GM12878 (cell line): ENCODE data around the gene MAP3K6. TPM values are rescaled to one million over a fixed set of nuclear protein-coding genes. Genes with fewer than 3 reads are reported as not detected.
A peak's percentile ranks its signal among the peaks of the same experiment; 100 is the strongest.

ENCODE experiments used
- CEBPB ChIP-seq, 2 experiments: fragments of 150-350 bp in 1 of 2; IDR thresholded peaks; 2 replicates each; pipeline ENCODE4 v1.6.1; 2012 to 2014; ENCODE audit warnings: low read depth in 2 of 2, low read length in 2 of 2, borderline replicate concordance in 1 of 2, inconsistent platforms in 1 of 2
- EZH2 ChIP-seq: IDR thresholded peaks from 2 replicates; pipeline ENCODE4 v1.6.1; 2012; ENCODE audit warnings: low read depth, mild to moderate bottlenecking, control low read depth, inconsistent platforms, low read length, borderline replicate concordance; ENCODE audit not compliant: control insufficient read depth
- RELA ChIP-seq: fragments of 450-650 bp; IDR thresholded peaks from 2 replicates; pipeline ENCODE4 v1.8.0; 2014; ENCODE audit warnings: borderline replicate concordance; ENCODE audit not compliant: partially characterized antibody
- ZNF687 ChIP-seq: fragments of 450-650 bp; IDR thresholded peaks from 2 replicates; pipeline ENCODE4 v1.6.1; 2017; ENCODE audit warnings: mild to moderate bottlenecking, moderate library complexity
- polyA plus RNA-seq, 11 experiments: library from polyadenylated mRNA; depleted of rRNA in 4 of 11; unstranded in 6 of 11; stranded (reverse) in 5 of 11; fragments of >200 nt; fragmentation: Nextera tagmentation in 4 of 11; fragmentation: Illumina TruSeq in 1 of 11; extraction: Ambion mirVana in 4 of 11; extraction: Trizol in 1 of 11; gene quantifications; 1 replicate in 1 of 11; 2 replicates in 10 of 11; pipeline versions ENCODE4 v1.2.1 to v1.2.3, GENCODE V29; 2011 to 2016; ENCODE audit warnings: inconsistent platforms in 2 of 11, missing spikeins in 2 of 11, low read depth in 1 of 11
- total RNA-seq, 4 experiments: library from RNA; depleted of rRNA in 3 of 4; stranded (reverse); fragments of >200 nt in 3 of 4; fragmentation: Illumina TruSeq in 1 of 4; extraction: Trizol in 1 of 4; gene quantifications; 2 replicates each; pipeline versions ENCODE4 v1.2.1 to v1.2.3, GENCODE V29; 2013 to 2021
- TF ChIP-seq, protein P1 (sequence below), 3 experiments: IDR thresholded peaks in 2 of 3; conservative IDR thresholded peaks in 1 of 3; 2 replicates each; pipeline ENCODE4 v1.5.1; 2011; ENCODE audit warnings: low read depth in 3 of 3, low read length in 3 of 3, mild to moderate bottlenecking in 3 of 3, control low read depth in 2 of 3, moderate library complexity in 2 of 3, inconsistent platforms in 1 of 3, mixed read lengths in 1 of 3; ENCODE audit not compliant: control insufficient read depth in 2 of 3, insufficient read depth in 1 of 3; ENCODE audit errors: extremely low read depth in 1 of 3

MAP3K6 gene
- total and polyA plus RNA-seq, 10 of the 15 experiments (the other 5 are each of a cell fraction or from before 2014, with no cell fraction given) = 0.15 to 3.4 (median 1.2) TPM; not detected in 1

- TF ChIP-seq, protein P1, sequence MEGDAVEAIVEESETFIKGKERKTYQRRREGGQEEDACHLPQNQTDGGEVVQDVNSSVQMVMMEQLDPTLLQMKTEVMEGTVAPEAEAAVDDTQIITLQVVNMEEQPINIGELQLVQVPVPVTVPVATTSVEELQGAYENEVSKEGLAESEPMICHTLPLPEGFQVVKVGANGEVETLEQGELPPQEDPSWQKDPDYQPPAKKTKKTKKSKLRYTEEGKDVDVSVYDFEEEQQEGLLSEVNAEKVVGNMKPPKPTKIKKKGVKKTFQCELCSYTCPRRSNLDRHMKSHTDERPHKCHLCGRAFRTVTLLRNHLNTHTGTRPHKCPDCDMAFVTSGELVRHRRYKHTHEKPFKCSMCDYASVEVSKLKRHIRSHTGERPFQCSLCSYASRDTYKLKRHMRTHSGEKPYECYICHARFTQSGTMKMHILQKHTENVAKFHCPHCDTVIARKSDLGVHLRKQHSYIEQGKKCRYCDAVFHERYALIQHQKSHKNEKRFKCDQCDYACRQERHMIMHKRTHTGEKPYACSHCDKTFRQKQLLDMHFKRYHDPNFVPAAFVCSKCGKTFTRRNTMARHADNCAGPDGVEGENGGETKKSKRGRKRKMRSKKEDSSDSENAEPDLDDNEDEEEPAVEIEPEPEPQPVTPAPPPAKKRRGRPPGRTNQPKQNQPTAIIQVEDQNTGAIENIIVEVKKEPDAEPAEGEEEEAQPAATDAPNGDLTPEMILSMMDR (IDR thresholded peaks at IDR 0.05 in 2 of 3, conservative IDR thresholded peaks at IDR 0.05 in 1 of 3; ENCODE audit: control insufficient read depth in 2 of 3, extremely low read depth in 1 of 3, insufficient read depth in 1 of 3, low read depth in 3 of 3, low read length in 3 of 3) = peak in 2 of 3 experiments; percentile 13 to 28; a peak in 2 of 6 replicates
- TF ChIP-seq ZNF687 (no peak), CEBPB (IDR thresholded peaks at IDR 0.05; ENCODE audit: borderline replicate concordance in 1 of 2, low read depth in 2 of 2, low read length in 2 of 2) (no peak), EZH2 (no peak), RELA (no peak)
- TF ChIP-seq, all 136 proteins: peak for 2
Observed at GRCh38 chr1:27372808-27373690, 6.3 kb upstream of the MAP3K6 start (continued).
